Stimulated activated CD8-positive, alpha-beta memory T cell treated with anti-CD3 and anti-CD28 coated beads, Interleukin-12 subunit alpha, Interleukin-12 subunit beta, amount 100 ng/mL, for 24 hours (primary cell): ENCODE data around the gene PKNOX1.
"Not testable (repeated sequence)": the region's sequence is repeated elsewhere in the genome, so short reads cannot be mapped to it uniquely, and the experiment has no call there.

Experiments used
- DNase-seq: peaks from one replicate; pipeline ENCODE4 v3.0.0-alpha.2; 2020; ENCODE audit errors: extremely low read depth

PKNOX1 gene

DNA sequence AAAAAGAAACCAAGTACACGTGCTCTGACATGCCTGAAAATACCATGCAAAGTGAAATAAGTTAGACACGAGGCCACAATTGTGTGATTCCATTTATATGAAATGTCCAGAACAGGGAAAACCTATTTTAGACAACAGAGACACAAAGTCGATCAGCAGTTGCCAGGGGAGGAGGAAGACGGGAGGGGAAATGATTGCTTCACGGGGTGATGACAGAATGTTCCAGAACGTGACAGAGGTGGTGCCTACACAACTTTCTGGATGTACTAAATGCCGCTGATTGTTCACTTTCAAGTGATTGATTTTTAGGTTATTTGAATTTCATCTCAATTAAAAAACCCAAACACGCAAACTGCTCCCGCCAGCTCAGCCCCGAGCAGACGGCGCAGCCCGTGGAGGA is 78.8 kb downstream of the PKNOX1 start:
- DNase-seq, result not testable (repeated sequence)

DNA sequence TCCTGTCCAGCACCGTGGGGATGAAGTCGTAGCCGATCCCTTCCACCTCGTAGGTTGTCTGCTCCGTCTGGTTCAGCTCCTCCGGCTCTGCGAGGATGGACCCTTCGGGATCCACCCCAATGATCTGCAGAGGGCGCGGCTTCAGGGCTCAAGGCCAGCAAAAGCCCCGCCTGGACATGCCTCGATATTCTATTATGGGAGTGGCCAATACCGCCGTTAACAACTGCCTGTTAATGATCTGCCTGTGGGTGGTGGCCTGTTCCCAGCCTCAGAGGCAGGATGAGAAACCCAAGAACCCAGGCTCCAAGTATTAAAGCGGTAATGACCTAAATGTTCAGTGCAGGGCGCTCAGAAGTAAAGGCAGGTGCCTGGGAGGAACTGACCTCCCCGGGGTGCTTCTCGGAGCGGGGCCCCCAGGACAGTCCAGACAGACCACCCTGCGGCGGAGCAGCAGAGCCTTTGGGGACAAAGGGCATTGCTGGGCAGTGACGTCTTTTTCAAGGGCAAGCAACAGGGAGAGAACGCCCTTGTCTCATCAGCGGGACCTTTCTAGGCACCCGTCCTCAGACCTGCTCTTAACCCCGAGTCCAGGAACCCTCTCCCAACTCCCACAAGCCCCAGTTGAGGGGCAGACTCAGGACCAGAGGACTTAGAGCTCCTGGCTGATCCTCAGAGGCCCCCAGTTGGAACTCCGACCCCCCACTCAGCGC is 88.7 kb downstream of the PKNOX1 start:
- not testable (repeated sequence) for DNase-seq

DNA sequence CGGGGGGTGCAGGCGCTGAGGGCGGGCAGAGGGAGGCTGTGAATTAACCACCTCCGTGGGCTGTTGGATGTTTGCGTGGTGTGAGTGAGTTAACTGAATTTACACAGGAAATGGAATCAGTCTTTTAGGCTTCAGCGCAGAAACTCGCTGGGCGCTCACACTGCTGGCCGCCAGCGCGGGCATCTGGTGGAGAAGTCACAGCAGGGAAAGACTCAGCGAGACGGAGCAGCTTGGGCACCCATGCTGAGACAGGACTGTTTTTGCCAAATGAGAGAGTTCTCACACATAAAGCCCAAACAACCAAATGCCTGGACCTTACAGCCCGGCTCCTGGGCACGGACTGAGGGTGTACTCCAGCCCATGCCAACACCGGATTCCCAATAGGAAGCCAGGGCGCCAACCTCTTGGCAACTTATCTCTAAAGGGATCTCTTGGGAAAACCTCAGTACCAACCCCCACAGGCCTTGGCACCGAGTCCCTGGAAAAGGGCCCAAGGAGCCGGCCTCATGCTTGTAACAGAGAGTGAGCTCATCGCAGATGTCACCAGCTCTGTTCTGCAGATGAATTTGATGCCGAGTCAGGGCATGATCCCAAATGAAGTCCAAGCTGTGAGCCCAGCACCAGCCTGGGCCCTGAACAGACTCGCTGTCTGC is 90.0 kb downstream of the PKNOX1 start:
- DNase-seq, result not testable (repeated sequence)

- DNase-seq, result not testable (repeated sequence)
Measured at GRCh38 chr21:43065991-43066390, 91.6 kb downstream of the PKNOX1 start.

- DNase-seq, result not testable (repeated sequence)
Measured at GRCh38 chr21:43066690-43067089, 92.3 kb downstream of the PKNOX1 start.

DNA sequence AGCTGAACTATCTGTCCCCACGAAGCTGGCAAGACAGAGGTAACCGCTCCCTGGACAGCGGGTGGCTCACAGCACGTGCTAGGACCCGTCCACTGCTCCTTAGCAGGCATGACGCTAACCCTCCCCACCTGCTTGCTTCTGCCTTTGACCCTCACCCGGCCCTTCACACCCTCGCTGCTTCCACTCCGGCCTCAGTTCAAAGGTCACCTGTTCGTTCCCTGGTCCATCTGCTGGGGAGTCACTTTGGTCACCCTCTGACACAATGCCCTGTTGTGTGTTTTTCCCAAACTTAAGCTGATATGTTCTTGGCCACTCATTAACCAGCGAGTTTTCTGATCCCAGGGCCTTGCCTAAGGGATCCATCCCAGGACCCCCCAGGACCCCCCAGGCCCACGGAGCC is 93.7 kb downstream of the PKNOX1 start:
- not testable (repeated sequence) for DNase-seq

DNA sequence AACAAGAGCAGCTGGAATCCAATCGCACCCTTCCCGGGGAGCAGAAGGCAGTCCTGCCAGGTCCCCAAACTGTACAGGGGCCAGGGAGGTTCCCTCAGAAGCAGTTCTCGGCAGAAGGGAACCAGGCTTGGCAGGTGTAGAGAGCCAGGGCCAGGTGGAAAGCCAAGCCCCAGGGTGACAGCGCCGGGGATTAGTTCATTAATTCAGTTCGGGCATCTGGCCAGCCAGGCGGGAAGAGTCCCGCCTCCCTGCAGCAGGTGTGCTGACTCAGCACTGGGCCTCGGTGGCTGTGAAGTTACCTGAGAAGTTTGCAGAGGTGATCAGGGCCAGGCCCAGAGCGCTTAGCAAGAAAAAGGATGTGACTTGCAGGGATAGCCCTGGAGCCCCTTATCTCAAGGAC is 95.3 kb downstream of the PKNOX1 start:
- not testable (repeated sequence) for DNase-seq

- DNase-seq, result not testable (repeated sequence)
Measured at GRCh38 chr21:43072742-43073141, 98.4 kb downstream of the PKNOX1 start.

DNA sequence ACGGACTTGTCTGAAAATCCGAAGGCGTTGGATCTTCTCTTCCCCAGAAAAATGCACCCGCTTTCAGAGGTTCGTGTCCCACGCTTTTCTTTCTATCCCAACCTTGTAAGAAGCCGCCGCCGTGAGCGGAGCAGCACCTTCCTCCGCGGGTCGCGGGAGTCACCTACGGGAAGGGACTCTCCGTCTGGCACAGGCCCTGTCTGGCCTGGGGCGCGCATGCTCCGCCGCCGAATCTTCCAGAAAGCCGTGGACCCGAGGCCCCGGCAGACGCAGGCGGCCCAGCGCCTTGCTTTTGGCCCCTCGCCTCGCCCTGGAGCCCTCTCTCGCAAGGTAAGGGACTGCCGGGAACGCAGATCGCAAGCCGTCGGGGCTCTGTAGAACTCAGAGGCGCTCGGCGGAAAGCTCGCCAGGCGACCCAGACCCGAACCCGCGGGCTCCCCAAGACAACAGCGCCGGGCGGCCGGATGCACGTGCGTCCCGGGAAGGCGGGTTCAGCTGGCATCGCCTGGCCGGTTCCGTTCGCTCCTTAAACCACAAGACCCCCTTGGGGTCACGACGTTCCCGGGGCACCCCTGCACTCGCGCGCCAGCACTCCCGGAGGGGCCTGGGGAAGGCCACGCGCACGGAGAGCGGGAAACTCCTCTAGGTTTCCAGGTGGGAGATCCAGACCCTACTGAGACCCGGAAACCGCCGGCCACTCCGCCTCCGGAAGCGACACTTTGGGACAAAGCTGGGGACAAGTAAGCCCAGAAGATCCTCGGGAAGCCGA is 100.2 kb downstream of the PKNOX1 start:
- DNase-seq, result not testable (repeated sequence)

DNA sequence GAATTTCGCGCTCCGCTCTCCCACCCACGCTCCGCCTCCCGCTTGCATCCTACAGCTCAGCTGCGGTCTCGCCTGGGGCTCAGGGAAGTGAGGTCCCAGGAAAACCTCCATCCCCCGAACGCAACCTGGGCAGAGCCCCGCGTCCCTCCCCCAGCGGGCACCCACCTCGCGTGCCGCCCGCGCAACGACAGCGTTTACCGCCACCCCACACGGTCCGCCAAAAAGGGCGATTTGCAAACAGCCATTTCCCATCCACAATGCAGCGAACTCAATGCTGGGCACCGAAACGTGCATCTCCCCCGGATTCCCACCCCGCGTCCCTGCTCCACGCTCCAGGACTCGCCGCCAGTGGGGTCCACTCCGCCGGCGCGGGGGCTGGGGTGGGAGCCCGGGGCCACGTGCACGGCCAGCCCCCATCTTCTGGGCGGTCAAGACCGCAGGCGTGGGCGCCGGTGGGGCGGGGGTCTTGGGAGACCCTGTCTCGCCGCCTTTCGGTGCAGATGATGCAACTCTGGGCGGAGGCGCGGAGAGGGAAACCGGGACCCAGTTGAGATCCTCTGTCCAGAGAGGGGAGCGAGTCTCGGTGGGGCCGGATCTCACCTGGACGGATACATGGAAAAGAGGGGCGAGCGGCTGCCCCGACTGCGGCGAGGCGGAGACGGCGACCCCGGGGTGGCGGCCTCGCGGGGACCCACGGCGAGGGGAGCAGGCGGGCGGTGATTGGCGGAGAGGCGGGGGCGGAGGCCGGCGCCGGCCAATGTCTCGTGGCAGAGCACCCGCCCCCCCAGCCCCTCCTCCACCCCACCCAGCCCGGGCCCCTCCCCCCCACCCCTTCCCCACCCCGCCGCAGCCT is 101.0 kb downstream of the PKNOX1 start, which contains the start of gene CBS:
Gene CBS (minus strand): TSS at position 666 of the 853 bp plus-strand sequence. CDS start 3,642 bp downstream, outside the sequence.
- not testable (repeated sequence) for DNase-seq

DNA sequence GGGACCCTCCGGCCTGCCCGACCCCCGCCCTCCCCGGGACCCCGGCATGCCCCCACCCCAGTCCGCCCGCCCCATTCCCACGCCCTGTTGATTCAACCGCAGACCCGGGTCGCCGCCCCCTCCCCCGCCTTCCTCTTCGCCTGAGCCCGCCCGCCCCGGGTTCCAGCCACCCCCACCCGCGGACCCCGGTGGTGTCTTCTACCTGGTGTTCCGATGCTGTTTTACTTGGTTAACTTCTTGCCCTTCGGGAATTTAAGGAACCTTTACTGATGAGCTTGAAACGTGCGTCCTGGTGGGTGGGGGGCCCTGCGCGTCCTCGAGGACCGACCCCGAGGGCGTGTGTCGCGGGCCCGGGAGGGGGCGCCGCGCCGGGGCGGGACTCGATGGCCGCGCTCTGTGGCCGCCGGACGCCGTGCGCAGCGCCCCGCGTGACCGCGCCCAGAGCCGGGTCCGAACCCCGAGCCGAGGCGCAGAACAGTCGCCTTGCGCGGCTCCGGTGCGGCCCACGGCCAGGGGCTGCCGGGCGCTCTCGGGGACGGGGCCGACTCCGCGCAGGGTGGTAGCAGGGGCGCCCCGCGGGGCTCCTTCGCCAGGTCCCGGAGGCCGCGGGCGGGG is 101.8 kb downstream of the PKNOX1 start:
- DNase-seq, result not testable (repeated sequence)

- DNase-seq, result not testable (repeated sequence)
Measured at GRCh38 chr21:43076643-43077042, 102.3 kb downstream of the PKNOX1 start.

DNA sequence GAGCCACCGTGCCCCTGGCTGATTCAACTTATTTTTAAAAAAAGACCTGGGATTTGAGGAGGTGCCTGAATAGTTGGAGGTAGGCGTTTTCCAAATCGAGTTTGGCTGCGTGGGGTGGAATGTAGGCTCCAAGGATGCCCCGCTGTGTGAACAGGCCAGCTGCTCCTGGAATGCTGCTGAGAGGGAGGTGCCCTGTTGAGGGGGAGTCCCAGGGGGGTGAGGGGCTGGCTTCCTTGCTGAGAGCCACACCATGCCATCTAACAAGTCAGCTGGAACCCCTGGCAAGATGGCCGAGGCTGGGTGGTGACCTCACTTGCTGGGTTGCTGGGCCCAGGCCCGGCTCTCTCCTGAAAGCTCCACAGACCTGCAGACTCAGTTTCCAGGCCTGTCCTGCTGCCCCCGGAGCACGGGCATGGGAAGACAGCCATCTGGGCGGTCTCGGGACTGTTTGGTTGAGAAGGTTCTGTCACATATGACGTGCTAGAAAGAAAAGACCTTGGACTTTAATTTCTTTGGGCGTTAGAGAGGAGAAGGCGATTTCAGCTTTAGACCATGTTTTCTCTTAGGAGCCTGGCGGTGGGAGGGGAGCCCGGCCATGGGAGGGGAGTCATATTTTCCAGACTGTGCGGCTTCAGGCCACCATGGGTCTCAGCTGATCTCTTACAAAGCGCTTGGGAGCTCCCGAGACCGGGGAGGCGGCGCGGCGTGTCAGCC is 108.4 kb downstream of the PKNOX1 start:
- DNase-seq, result not testable (repeated sequence)
